HG02678 (cell line): Measurements from ENCODE around the gene CCL19.

Experiments used
- ATAC-seq: cut with Tn5 transposase; IDR thresholded peaks from one replicate; pipeline ENCODE4 v1.9.1; 2021; ENCODE audit warnings: mild to moderate bottlenecking, moderate library complexity; ENCODE audit not compliant: unreplicated experiment

Gene CCL19

DNA sequence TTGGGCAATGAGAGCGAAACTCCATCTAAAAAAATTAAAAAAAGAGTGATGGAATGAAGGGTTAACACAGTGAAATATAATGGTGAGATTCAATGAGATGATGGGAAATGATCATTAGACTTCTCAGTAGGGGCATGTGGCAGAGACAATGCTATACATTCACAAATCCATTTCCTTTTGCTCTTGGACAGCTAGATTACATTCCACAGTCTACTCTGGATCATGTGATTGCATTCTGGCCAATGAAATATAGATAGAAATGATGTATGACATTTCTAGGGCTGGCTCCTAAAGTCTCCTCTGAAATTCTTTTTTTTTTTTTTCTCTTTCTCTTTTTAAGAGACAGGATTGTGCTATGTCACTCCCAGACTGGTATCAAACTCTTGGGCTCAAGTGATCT, 48.4 kb downstream of the CCL19 start:
- no peak for ATAC-seq
